Prostate gland (tissue), 2 donors: ENCODE results near the gene PCDHAC2. TPM values are rescaled to one million over a fixed set of nuclear protein-coding genes. Genes with fewer than 3 reads are reported as not detected.
A peak's percentile ranks its signal among the peaks of the same experiment; 100 is the strongest.

Experiments used
- DNase-seq: peaks from one replicate; pipeline ENCODE4 v3.0.0-alpha.2; 2019; ENCODE audit warnings: low spot score
- H3K27ac ChIP-seq, 2 donors: fragments of 200-600 bp; sonication (generic); 2 replicates each; pipeline ENCODE4 v1.5.1; 2017 to 2019
- H3K27me3 ChIP-seq: fragments of 200-600 bp; sonication (generic); replicated peaks from 2 replicates; pipeline ENCODE4 v1.5.1; 2019; ENCODE audit not compliant: insufficient read depth
- H3K36me3 ChIP-seq, 2 donors: fragments of 200-600 bp; sonication (generic); 1 replicate in 1 of 2; 2 replicates in 1 of 2; pipeline versions ENCODE4 v1.5.1 to v1.8.1; 2017 to 2019
- H3K4me1 ChIP-seq: fragments of 200-600 bp; sonication (generic); replicated peaks from 2 replicates; pipeline ENCODE4 v1.5.1; 2019
- H3K4me3 ChIP-seq, 2 donors: fragments of 200-600 bp; sonication (generic); 2 replicates each; pipeline ENCODE4 v1.5.1; 2017 to 2019
- H3K9me3 ChIP-seq: fragments of 200-600 bp; sonication (generic); 2 replicates; pipeline ENCODE4 v1.5.1; 2017
- CTCF ChIP-seq, 4 experiments: fragments of 200-600 bp in 2 of 4; fragments of 450-650 bp in 2 of 4; sonication (generic) in 2 of 4; IDR thresholded peaks; 1 replicate in 3 of 4; 2 replicates in 1 of 4; pipeline ENCODE4 v1.5.1; 2016 to 2019; ENCODE audit warnings: antibody characterized with exemption in 4 of 4, mild to moderate bottlenecking in 2 of 4, moderate library complexity in 2 of 4
- POLR2A ChIP-seq: fragments of 450-650 bp; IDR thresholded peaks from one replicate; pipeline ENCODE4 v1.6.1; 2016; ENCODE audit warnings: antibody characterized with exemption, mild to moderate bottlenecking
- POLR2AphosphoS5 ChIP-seq: sonication (generic); formaldehyde crosslinking; IDR thresholded peaks from one replicate; pipeline ENCODE4 v1.6.1; 2017; ENCODE audit warnings: antibody characterized with exemption
- WGBS: methylation state at CpG from one replicate; pipeline ENCODE4 v1.1.5; 2018; 5-methylcytosine and 5-hydroxymethylcytosine counted together
- intact Hi-C: fragments of 100-400 bp; cut with DNase I; formaldehyde crosslinking; loops from one replicate; pipeline ENCODE4 v1.14.2; 2022
- total RNA-seq, 2 donors: library from RNA; depleted of rRNA; stranded (reverse); fragments of >200 nt; gene quantifications; one replicate each; pipeline ENCODE4 v1.1.0, GENCODE V29; 2016

Gene PCDHAC2
- total RNA-seq, 2 donors from 2014 or later: 6.8 to 11.6 TPM

DNA sequence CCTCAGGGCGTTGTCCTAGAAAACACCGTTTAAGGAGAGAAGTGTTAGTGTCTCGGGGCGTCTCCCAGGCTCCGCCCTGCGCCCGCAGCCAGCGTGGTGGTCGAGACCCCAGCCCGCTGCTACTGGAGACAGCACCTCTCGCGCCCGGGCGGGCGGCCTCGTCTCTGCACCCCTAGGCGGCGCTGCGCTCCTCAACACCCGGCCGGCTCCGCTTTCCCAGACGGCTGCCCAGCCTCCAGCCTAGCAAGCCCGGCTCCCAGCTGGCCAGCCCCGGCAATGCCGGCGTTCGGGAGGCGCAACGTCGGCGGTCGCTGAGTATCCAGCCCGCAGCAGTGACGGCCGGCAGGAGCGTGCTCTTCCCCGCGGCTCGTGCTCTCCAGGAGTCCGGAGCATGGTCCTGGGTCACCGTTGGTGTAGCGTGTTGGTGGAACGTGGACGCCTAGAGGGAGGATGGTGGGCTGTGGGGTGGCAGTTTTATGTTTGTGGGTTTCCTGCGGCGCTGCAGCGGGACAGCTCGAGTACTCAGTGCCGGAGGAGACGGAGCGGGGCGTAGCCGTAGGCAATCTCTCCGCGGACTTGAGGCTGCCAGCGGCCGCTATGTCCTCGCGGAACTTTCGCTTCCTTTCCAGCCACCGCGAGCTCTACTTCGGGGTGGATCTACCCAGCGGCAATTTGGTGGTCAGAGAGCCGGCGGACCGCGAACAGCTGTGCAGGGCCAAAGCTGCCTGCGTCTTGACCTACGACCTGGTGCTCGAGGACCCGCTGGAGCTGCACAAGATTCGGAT is 39.6 kb upstream of the PCDHAC2 start:
- Histone ChIP-seq H3K9me3 (no peaks in the 10 kb centered on the region), H3K4me3 (peak overlapping the region; percentile 24), H3K27me3 (no peaks in the 10 kb centered on the region), H3K27ac (no peak overlapping the region), H3K36me3 (no peaks in the 10 kb centered on the region), H3K4me1 (no peaks in the 10 kb centered on the region)
- TF ChIP-seq CTCF (IDR thresholded peaks at IDR 0.05) (peak; percentile 26 to 58 (median 48)), POLR2A (no peak)
- DNase-seq: peak; percentile 35
- intact Hi-C loops: loop anchor here (10.0 kb wide), 1 partner anchor 118 kb away; no protein-coding TSS in a partner anchor
- WGBS: 4% methylated on average over 42 of the region's 74 CpGs

DNA sequence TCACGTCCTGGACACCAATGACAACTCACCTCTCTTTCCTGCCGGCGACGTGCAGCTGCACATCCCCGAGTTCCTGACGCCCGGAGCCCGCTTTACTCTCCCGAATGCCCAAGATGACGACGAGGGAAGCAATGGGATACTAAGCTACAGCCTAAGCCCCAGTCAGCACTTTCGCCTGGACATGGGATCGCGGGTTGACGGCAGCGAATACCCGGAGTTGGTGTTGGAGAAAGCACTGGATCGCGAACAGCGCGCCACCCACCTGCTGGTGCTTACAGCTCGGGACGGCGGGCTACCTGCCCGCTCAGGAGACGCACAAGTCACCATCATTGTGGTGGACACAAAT is 39.1 kb upstream of the PCDHAC2 start:
- Histone ChIP-seq H3K4me3 (peak overlapping the region; percentile 24), H3K27ac (no peak overlapping the region), H3K36me3 (no peaks in the 10 kb centered on the region), H3K27me3 (no peaks in the 10 kb centered on the region), H3K9me3 (no peaks in the 10 kb centered on the region), H3K4me1 (no peaks in the 10 kb centered on the region)
- intact Hi-C loops: loop anchor here (10.0 kb wide), 1 partner anchor 118 kb away; no protein-coding TSS in a partner anchor
- no peak for TF ChIP-seq POLR2AphosphoS5
- TF ChIP-seq POLR2A: no peak
- no peak for TF ChIP-seq CTCF (IDR thresholded peaks at IDR 0.05)
- 15% methylated on average over 26 of the region's 26 CpGs for WGBS
- DNase-seq: no peak

DNA sequence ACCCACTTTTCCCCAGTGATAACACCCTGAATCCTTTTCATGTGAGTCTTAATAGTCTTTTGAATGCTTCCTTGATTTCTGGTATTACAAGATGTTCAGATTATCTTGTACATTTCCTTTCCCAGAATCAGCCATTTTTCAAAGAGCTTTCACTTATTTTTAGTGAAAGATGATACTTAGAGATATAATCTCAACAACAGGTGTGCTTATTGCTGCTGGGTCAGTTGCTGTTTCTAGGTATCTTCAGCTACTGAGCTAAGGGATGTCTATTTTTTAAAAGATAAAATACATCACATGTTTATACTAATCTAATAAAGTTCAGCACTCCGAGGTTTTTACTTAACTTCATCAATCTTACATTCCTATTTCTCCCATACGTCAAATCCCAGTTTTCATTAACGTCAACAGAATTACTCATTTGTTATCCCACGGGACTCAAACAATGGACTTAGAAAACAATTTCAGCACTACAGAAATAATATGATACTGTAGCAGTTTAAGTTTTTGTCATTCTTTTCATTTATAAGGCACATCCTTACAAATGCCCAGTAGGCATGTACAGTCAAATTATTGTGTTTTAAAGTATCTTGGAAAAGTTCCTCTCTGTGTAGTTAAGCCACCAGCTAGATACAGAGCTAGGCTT is 31.2 kb upstream of the PCDHAC2 start:
- Histone ChIP-seq H3K4me3 (no peak overlapping the region), H3K36me3 (no peaks in the 10 kb centered on the region), H3K4me1 (no peaks in the 10 kb centered on the region), H3K27ac (no peak overlapping the region), H3K9me3 (no peaks in the 10 kb centered on the region), H3K27me3 (no peaks in the 10 kb centered on the region)
- TF ChIP-seq CTCF (IDR thresholded peaks at IDR 0.05): no peak
- TF ChIP-seq POLR2A: no peak
- no peak for TF ChIP-seq POLR2AphosphoS5
- DNase-seq: no peak
- WGBS: 74% methylated on average over 4 of the region's 4 CpGs
- intact Hi-C loops: no loop called here

- Histone ChIP-seq H3K27ac (no peak overlapping the region), H3K4me3 (no peak overlapping the region), H3K9me3 (no peaks in the 10 kb centered on the region), H3K36me3 (no peaks in the 10 kb centered on the region), H3K4me1 (no peaks in the 10 kb centered on the region), H3K27me3 (no peaks in the 10 kb centered on the region)
- TF ChIP-seq POLR2A: no peak
- TF ChIP-seq POLR2AphosphoS5: no peak
- TF ChIP-seq CTCF (IDR thresholded peaks at IDR 0.05): no peak
- no peak for DNase-seq
- intact Hi-C loops: no loop called here
- WGBS: 72% methylated on average over 2 of the region's 2 CpGs
Measured at GRCh38 chr5:140946578-140946977, 19.7 kb upstream of the PCDHAC2 start.

DNA sequence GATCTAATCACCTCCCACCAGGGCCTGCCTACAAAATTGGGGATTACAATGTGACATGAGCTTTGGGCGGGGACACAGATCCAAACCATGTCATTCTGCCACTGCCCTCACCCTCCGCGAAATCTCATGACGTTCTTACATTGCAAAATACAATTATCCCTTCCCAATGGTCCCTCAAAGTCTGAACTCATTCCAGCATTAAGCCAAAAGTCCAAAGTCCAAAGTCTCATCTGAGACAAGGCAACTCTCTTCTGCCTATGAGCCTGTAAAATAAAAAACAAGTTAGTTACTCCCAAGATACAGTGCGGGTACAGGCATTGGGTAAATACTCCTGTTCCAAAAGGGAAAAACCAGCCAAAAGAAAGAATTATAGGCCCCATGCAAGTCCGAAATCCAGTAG is 14.6 kb upstream of the PCDHAC2 start:
- 81% methylated on average over 6 of the region's 6 CpGs for WGBS
- H3K9me3 ChIP-seq: no peaks in the 10 kb centered on the region
- intact Hi-C loops: no loop called here

More for the DNA sequence above, 14.6 kb upstream of the PCDHAC2 start:
- H3K36me3 ChIP-seq: no peaks in the 10 kb centered on the region
- H3K4me3 ChIP-seq: no peak overlapping the region
- TF ChIP-seq POLR2AphosphoS5 (no peak), POLR2A (no peak), CTCF (IDR thresholded peaks at IDR 0.05) (no peak)
- no peak for DNase-seq
- H3K4me1 ChIP-seq: no peaks in the 10 kb centered on the region
- H3K27ac ChIP-seq: no peak overlapping the region
- H3K27me3 ChIP-seq: no peaks in the 10 kb centered on the region
